GM21423 (cell line): Measurements from ENCODE around the gene NAA80.
"Not testable (repeated sequence)": the region's sequence is repeated elsewhere in the genome, so short reads cannot be mapped to it uniquely, and the experiment has no call there.

Experiments used
- ATAC-seq: cut with Tn5 transposase; IDR thresholded peaks from one replicate; pipeline ENCODE4 v1.9.1; 2021; ENCODE audit warnings: mild to moderate bottlenecking, moderate library complexity; ENCODE audit not compliant: unreplicated experiment

The NAA80 gene

DNA sequence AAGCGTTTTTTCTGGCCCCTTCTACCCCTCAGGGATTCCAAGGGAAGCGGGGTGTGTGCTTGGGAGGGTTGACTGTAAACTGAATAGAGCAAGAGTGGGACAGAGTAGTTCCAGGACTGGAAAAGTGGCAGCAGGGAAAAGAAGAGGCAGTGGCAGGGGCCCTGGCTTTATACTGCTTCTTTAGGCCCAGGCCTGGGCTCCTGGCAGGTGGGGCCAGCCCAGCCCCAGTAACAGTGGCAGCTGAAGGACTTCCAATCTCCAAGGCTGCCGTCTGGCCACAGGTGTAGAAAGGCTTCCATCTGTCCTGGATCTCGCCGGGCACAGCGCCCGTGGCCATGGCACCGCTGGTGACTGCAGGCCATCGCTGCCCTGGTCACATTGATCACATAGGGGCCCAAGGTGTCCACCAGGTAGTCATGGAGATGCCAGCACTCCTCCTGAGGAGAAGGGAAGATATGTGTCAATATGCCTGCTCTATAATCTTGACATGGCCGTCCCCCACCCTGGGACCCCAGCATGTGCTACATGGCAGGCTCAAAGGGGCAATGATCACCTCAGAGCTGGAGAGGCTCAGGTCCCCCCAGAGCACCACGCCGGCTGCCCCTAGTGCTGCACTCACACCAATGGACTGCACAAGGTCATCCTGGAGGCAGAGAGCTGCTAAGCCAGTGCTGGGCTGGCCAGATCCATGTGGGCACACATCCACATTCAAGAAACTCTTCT lies 6.0 kb downstream of the NAA80 start:
- no peak for ATAC-seq

- ATAC-seq: peak; percentile 91
Measured at GRCh38 chr3:50292159-50293078, 6.8 kb downstream of the NAA80 start, which contains the start of gene IFRD2. TSS of gene IFRD2 (minus strand) at chr3:50292429. CDS start at chr3:50292274, 155 bp downstream.

- no peak for ATAC-seq
Measured at GRCh38 chr3:50290161-50290641, 9.0 kb downstream of the NAA80 start.

- no peak for ATAC-seq
Measured at GRCh38 chr3:50289130-50289529, 10.1 kb downstream of the NAA80 start.

DNA sequence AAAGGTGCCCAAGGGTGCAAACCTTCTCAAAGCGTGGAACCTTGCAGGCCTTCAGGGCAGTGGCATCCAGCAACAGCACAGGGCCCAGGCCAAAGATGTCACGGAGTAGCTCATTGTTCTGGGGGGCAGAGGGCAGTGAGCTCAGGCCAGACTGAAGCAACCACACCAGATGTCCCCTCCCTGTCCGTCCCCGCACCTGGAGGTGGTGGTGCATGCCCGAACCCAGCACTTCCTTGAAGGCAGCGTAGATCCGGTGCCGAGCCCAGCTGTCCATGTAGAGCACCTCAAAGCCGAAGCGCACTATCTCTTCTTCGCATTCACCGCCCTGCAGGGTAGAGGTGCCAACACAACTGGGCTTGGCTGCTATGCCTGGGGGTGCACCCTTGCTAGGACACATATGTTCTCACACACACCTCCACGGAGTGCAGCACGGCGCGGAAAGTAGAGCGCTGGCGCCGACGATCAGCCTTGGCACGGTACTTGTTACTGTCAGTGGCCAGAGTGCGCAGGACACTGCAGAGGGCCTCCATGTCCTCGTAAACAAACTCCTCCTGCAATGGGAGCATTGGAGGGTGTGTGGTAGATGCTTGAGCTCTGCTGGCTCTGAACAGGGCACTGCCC lies 10.7 kb downstream of the NAA80 start:
- ATAC-seq: no peak

DNA sequence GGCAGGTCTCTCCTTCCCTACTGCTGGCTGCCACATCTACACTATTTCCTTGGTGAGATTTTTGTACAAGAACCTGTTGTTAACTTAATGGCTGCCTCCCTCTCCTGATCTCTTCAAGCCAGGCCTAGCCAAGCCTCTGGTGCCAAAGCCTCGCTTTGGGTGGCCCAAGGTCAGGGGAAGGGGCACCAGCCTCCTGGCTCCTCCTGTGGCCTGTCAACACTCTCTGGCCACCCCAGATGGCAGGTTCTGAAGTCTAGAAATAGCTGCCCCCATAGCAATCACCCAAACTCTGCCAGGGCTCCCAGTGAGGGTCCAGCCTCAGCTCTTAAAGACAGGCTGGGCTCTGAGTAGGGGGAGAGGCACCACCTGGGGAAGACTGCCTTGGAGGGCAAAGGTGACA lies 11.9 kb downstream of the NAA80 start:
- ATAC-seq: no peak

GRCh38 chr3:50286322-50287227 lies 12.6 kb downstream of the NAA80 start:
- ATAC-seq: no peak

- ATAC-seq: not testable (repeated sequence)
Measured at GRCh38 chr3:50284121-50284520, 15.1 kb downstream of the NAA80 start.

- ATAC-seq: no peak
Measured at GRCh38 chr3:50279255-50280016, 19.8 kb downstream of the NAA80 start.

DNA sequence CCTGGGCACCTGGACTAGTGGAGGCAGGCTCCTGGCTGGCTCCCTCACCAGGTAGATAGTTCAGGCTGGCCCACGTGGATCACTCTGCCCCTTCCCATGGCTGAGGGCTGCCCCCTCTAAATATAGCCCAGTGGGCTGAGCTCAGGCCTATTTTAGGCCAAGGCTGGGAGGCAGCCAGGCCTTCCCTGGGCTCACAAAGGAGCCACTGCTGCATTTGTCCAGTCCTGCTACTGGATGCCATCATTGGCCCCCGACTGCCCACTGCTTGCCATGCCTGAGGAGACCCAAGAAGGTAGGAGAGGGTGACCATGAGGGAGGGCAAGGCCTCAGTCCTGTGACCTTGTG lies 20.4 kb downstream of the NAA80 start, which contains the start of gene LSMEM2:
TSS of gene LSMEM2 (plus strand) at position 208 of the 345 bp plus-strand sequence. CDS start at position 235, 27 bp downstream.
- ATAC-seq: no peak

- ATAC-seq: no peak
Measured at GRCh38 chr3:50278123-50278879, 20.9 kb downstream of the NAA80 start.

GRCh38 chr3:50276762-50277101 lies 22.5 kb downstream of the NAA80 start:
- no peak for ATAC-seq

- no peak for ATAC-seq
Measured at GRCh38 chr3:50275996-50276761, 23.0 kb downstream of the NAA80 start.

- ATAC-seq: no peak
Measured at GRCh38 chr3:50275141-50275995, 23.8 kb downstream of the NAA80 start.

- ATAC-seq: no peak
Measured at GRCh38 chr3:50274371-50275104, 24.7 kb downstream of the NAA80 start.

- no peak for ATAC-seq
Measured at GRCh38 chr3:50273689-50274065, 25.5 kb downstream of the NAA80 start.
